Measurements from ENCODE around the gene GAS7.

DNA sequence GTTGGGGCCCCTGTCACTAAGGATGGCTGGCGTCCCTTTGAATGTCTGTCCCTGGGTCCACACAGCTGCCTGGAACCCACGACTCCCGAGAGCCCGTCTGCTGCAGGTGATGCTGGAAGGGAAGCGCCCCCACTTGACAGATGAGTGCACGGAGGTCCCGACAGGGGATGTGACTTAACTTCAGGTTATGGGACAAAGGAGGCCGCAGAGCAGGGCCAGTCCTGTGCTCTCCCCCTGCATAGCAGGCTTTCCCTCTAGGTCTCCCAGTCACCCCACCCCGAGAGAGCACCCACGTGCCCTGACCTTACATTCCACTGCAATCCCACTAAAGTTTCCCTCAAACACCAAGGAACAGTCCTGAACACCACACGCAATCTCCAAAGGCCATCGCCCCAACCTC is 287.3 kb downstream of the GAS7 start:
- TF ChIP-seq, protein P1, sequence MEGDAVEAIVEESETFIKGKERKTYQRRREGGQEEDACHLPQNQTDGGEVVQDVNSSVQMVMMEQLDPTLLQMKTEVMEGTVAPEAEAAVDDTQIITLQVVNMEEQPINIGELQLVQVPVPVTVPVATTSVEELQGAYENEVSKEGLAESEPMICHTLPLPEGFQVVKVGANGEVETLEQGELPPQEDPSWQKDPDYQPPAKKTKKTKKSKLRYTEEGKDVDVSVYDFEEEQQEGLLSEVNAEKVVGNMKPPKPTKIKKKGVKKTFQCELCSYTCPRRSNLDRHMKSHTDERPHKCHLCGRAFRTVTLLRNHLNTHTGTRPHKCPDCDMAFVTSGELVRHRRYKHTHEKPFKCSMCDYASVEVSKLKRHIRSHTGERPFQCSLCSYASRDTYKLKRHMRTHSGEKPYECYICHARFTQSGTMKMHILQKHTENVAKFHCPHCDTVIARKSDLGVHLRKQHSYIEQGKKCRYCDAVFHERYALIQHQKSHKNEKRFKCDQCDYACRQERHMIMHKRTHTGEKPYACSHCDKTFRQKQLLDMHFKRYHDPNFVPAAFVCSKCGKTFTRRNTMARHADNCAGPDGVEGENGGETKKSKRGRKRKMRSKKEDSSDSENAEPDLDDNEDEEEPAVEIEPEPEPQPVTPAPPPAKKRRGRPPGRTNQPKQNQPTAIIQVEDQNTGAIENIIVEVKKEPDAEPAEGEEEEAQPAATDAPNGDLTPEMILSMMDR (IDR thresholded peaks at IDR 0.05), result no peak
- TF ChIP-seq POLR2A (IDR thresholded peaks at IDR 0.05), result no peak
